Prostate gland (tissue), 2 donors: ENCODE data around the gene ESPNL. TPM values are rescaled to one million over a fixed set of nuclear protein-coding genes. Genes with fewer than 3 reads are reported as not detected.

Experiments used
- DNase-seq: peaks from one replicate; pipeline ENCODE4 v3.0.0-alpha.2; 2019; ENCODE audit warnings: low spot score
- H3K27ac ChIP-seq, 2 donors: fragments of 200-600 bp; sonication (generic); 2 replicates each; pipeline ENCODE4 v1.5.1; 2017 to 2019
- H3K27me3 ChIP-seq: fragments of 200-600 bp; sonication (generic); replicated peaks from 2 replicates; pipeline ENCODE4 v1.5.1; 2019; ENCODE audit not compliant: insufficient read depth
- H3K36me3 ChIP-seq, 2 donors: fragments of 200-600 bp; sonication (generic); 1 replicate in 1 of 2; 2 replicates in 1 of 2; pipeline versions ENCODE4 v1.5.1 to v1.8.1; 2017 to 2019
- H3K4me1 ChIP-seq: fragments of 200-600 bp; sonication (generic); replicated peaks from 2 replicates; pipeline ENCODE4 v1.5.1; 2019
- H3K4me3 ChIP-seq, 2 donors: fragments of 200-600 bp; sonication (generic); 2 replicates each; pipeline ENCODE4 v1.5.1; 2017 to 2019
- H3K9me3 ChIP-seq: fragments of 200-600 bp; sonication (generic); 2 replicates; pipeline ENCODE4 v1.5.1; 2017
- POLR2A ChIP-seq: fragments of 450-650 bp; IDR thresholded peaks from one replicate; pipeline ENCODE4 v1.6.1; 2016; ENCODE audit warnings: antibody characterized with exemption, mild to moderate bottlenecking
- POLR2AphosphoS5 ChIP-seq: sonication (generic); formaldehyde crosslinking; IDR thresholded peaks from one replicate; pipeline ENCODE4 v1.6.1; 2017; ENCODE audit warnings: antibody characterized with exemption
- WGBS: methylation state at CpG from one replicate; pipeline ENCODE4 v1.1.5; 2018; 5-methylcytosine and 5-hydroxymethylcytosine counted together
- intact Hi-C: fragments of 100-400 bp; cut with DNase I; formaldehyde crosslinking; loops from one replicate; pipeline ENCODE4 v1.14.2; 2022
- total RNA-seq, 2 donors: library from RNA; depleted of rRNA; stranded (reverse); fragments of >200 nt; gene quantifications; one replicate each; pipeline ENCODE4 v1.1.0, GENCODE V29; 2016
- TF ChIP-seq, protein P1 (sequence below), 4 experiments: fragments of 200-600 bp in 2 of 4; fragments of 450-650 bp in 2 of 4; sonication (generic) in 2 of 4; IDR thresholded peaks; 1 replicate in 3 of 4; 2 replicates in 1 of 4; pipeline ENCODE4 v1.5.1; 2016 to 2019; ENCODE audit warnings: antibody characterized with exemption in 4 of 4, mild to moderate bottlenecking in 2 of 4, moderate library complexity in 2 of 4

Gene ESPNL
- total RNA-seq, 2 donors from 2014 or later, result 0.68 to 3.9 TPM

DNA sequence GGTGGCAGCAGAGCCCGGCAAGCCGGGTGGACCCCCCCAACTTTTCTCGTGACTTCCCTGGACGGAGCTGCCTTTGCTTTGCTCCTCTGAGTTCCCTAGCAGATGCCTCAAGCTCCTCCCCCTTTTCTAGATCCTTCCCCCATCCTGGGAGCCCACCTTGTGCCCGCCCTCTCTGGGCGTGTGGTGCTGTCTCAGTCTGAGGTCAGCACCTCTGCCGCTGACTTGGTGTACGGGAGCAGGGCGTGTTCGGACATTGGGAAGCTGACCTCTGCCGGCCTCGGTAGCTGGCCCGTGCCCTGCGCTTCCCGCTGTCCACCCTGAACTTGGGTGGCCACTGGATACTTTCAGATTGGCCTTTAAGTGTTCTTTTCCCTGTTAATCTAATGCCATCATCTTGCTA is 19.6 kb upstream of the ESPNL start:
- no peak for DNase-seq
- 98% methylated on average over 15 of the region's 15 CpGs for WGBS

DNA sequence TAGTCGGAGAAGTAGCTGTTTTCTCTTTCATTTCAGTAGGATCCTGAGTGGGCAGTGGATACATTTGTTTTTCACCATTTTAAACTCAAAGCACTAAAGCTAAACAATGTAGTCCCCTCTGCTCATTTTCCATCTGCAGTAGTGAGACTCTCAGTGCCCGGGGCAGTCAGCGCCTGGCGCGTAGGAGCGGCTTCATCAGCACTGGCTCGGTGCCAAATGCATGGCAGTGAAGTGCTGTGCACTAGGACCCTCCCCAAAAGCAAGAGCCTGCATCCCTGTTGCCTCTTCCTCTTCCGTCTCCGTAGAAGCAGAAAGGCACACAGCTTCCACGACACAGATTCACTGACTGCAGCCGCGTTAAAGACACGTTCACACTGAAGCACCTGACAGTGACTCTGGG is 19.0 kb upstream of the ESPNL start:
- 93% methylated on average over 13 of the region's 13 CpGs for WGBS
- DNase-seq, result no peak

More for the DNA sequence above, 19.6 kb upstream of the ESPNL start:
- H3K27me3 ChIP-seq, result no peaks in the 10 kb centered on the region
- H3K4me3 ChIP-seq, result no peak overlapping the region
- H3K4me1 ChIP-seq, result no peaks in the 10 kb centered on the region
- peak overlapping the region in 1 of 2 donors; percentile 29 for H3K27ac ChIP-seq
- TF ChIP-seq POLR2AphosphoS5, result no peak
- no peaks in the 10 kb centered on the region for H3K36me3 ChIP-seq
- intact Hi-C loops, result no loop called here
- no peaks in the 10 kb centered on the region for H3K9me3 ChIP-seq

DNA sequence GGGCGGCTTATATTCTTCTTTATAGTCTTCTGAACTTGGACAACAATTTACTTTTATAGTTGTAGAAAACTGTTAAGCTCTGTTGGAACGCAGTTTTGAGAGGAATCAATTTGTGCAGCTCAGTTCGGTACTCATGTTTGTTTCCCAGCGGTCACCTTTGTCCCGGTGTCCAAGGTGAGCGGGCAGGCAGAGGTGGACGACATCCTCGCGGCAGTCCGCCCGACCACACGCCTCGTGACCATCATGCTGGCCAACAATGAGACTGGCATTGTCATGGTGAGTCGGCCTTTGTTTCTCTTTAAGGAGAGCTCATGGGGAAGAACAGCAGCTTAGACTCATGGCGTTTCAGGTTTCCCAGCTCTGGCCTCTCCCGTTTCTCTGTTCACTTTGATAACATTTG is 18.6 kb upstream of the ESPNL start:
- no peak for DNase-seq
- H3K27me3 ChIP-seq, result no peaks in the 10 kb centered on the region
- no peaks in the 10 kb centered on the region for H3K9me3 ChIP-seq
- intact Hi-C loops, result no loop called here
- no peaks in the 10 kb centered on the region for H3K4me1 ChIP-seq
- no peak overlapping the region for H3K27ac ChIP-seq
- 95% methylated on average over 16 of the region's 16 CpGs for WGBS
- no peak for TF ChIP-seq POLR2AphosphoS5
- TF ChIP-seq POLR2A, result no peak
- TF ChIP-seq, protein P1, sequence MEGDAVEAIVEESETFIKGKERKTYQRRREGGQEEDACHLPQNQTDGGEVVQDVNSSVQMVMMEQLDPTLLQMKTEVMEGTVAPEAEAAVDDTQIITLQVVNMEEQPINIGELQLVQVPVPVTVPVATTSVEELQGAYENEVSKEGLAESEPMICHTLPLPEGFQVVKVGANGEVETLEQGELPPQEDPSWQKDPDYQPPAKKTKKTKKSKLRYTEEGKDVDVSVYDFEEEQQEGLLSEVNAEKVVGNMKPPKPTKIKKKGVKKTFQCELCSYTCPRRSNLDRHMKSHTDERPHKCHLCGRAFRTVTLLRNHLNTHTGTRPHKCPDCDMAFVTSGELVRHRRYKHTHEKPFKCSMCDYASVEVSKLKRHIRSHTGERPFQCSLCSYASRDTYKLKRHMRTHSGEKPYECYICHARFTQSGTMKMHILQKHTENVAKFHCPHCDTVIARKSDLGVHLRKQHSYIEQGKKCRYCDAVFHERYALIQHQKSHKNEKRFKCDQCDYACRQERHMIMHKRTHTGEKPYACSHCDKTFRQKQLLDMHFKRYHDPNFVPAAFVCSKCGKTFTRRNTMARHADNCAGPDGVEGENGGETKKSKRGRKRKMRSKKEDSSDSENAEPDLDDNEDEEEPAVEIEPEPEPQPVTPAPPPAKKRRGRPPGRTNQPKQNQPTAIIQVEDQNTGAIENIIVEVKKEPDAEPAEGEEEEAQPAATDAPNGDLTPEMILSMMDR (IDR thresholded peaks at IDR 0.05), result no peak
- no peaks in the 10 kb centered on the region for H3K36me3 ChIP-seq
- H3K4me3 ChIP-seq, result no peak overlapping the region

More for the DNA sequence above, 19.0 kb upstream of the ESPNL start:
- Histone ChIP-seq H3K4me3 (no peak overlapping the region), H3K36me3 (no peaks in the 10 kb centered on the region), H3K27ac (no peak overlapping the region), H3K4me1 (no peaks in the 10 kb centered on the region), H3K27me3 (no peaks in the 10 kb centered on the region), H3K9me3 (no peaks in the 10 kb centered on the region)
- intact Hi-C loops, result no loop called here
- TF ChIP-seq, protein P1 (IDR thresholded peaks at IDR 0.05), result no peak
- no peak for TF ChIP-seq POLR2AphosphoS5
- no peak for TF ChIP-seq POLR2A

DNA sequence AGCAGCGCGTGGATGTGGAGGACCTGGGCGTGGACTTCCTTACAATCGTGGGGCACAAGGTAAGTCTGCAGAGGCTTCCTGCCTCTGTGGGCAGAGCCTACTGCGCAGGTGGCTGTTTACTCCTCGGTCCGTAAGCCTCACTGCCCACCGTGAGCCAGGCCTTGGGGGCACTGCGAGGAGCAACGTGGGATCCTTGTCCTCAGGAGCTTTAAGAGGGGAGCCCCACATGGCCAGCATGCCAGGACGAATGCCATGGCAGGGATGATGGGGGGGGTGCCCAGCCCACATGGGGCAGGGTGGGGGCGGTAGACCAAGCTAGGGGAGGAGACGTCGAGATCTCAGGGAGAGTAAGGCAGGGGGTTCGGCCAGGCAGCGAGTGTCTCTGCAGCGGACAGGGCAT is 18.0 kb upstream of the ESPNL start:
- no peaks in the 10 kb centered on the region for H3K9me3 ChIP-seq
- H3K4me1 ChIP-seq, result no peaks in the 10 kb centered on the region
- 93% methylated on average over 16 of the region's 17 CpGs for WGBS
- intact Hi-C loops, result no loop called here
- H3K27me3 ChIP-seq, result no peaks in the 10 kb centered on the region
- H3K27ac ChIP-seq, result no peak overlapping the region
- no peak for DNase-seq
- H3K36me3 ChIP-seq, result no peaks in the 10 kb centered on the region
- TF ChIP-seq, protein P1 (IDR thresholded peaks at IDR 0.05), result no peak
- TF ChIP-seq POLR2AphosphoS5, result no peak
- TF ChIP-seq POLR2A, result no peak
- H3K4me3 ChIP-seq, result no peak overlapping the region

DNA sequence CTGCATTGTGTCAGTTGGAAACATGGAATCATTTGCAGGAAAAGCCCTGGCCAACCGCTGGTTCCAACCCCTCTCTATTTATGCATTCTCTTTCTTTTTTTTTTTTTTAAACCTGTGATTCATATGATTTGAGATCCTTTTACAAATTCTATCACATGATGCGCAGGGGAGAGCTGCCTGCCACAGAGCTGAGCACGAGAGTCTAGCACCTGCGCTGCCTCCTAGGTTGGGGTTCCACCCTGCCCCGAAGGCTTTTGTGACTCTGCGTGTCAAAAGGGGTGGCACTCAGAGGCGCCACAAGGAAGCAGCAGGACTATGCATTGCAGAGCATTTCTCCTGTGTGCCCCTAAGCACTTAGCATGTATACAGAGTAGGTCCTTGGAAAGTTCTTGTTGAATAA is 17.3 kb upstream of the ESPNL start:
- Histone ChIP-seq H3K27ac (no peak overlapping the region), H3K4me1 (no peaks in the 10 kb centered on the region), H3K36me3 (no peaks in the 10 kb centered on the region), H3K9me3 (no peaks in the 10 kb centered on the region), H3K27me3 (no peaks in the 10 kb centered on the region), H3K4me3 (no peak overlapping the region)
- TF ChIP-seq, protein P1 (IDR thresholded peaks at IDR 0.05), result no peak
- intact Hi-C loops, result no loop called here
- DNase-seq, result no peak
- WGBS, result 80% methylated on average over 7 of the region's 7 CpGs
